Lower leg skin (tissue), 4 donors: Measurements from ENCODE around the gene TOX2. TPM values are rescaled to one million over a fixed set of nuclear protein-coding genes. Genes with fewer than 3 reads are reported as not detected.

ENCODE experiments used
- DNase-seq, 2 donors: peaks; one replicate each; pipeline ENCODE4 v3.0.0-alpha.2; 2019; ENCODE audit warnings: low spot score in 2 of 2
- H3K4me3 ChIP-seq: fragments of 200-600 bp; sonication (generic); 2 replicates; pipeline ENCODE4 v1.5.1; 2017; ENCODE audit warnings: mild to moderate bottlenecking, low read depth; ENCODE audit not compliant: poor library complexity, severe bottlenecking
- CTCF ChIP-seq, 3 donors: fragments of 450-650 bp; IDR thresholded peaks; one replicate each; pipeline ENCODE4 v1.5.1; 2016; ENCODE audit warnings: antibody characterized with exemption in 3 of 3, mild to moderate bottlenecking in 3 of 3, moderate library complexity in 2 of 3
- POLR2A ChIP-seq, 2 donors: fragments of 450-650 bp; IDR thresholded peaks; one replicate each; pipeline ENCODE4 v1.6.1; 2016 to 2017; ENCODE audit warnings: antibody characterized with exemption in 2 of 2, mild to moderate bottlenecking in 1 of 2, moderate library complexity in 1 of 2
- WGBS, 2 donors: methylation state at CpG; one replicate each; pipeline ENCODE4 v1.1.5; 2018; 5-methylcytosine and 5-hydroxymethylcytosine counted together
- intact Hi-C: fragments of 100-400 bp; cut with DNase I; formaldehyde crosslinking; loops from one replicate; pipeline ENCODE4 v1.15.0; 2023; ENCODE audit warnings: low total_unique reads
- total RNA-seq, 4 donors: library from RNA; depleted of rRNA; stranded (reverse); fragments of >200 nt; gene quantifications; one replicate each; pipeline ENCODE4 v1.1.0, GENCODE V29; 2016

TOX2 gene
- total RNA-seq, 4 donors from 2014 or later, result 1.8 to 5.2 (median 1.9) TPM

GRCh38 chr20:43910564-43910963 lies 4.1 kb upstream of the TOX2 start:
- intact Hi-C loops, result no loop called here
- TF ChIP-seq CTCF (IDR thresholded peaks at IDR 0.05), result no peak
- no peak for TF ChIP-seq POLR2A (IDR thresholded peaks at IDR 0.05)
- no peak for DNase-seq
- H3K4me3 ChIP-seq, result no peak overlapping the region
- 88 to 89% methylated on average over 4 of the region's 4 CpGs for WGBS, 2 donors

GRCh38 chr20:43911066-43911465 lies 3.6 kb upstream of the TOX2 start:
- TF ChIP-seq CTCF (IDR thresholded peaks at IDR 0.05) (no peak), POLR2A (IDR thresholded peaks at IDR 0.05) (no peak)
- intact Hi-C loops, result no loop called here
- DNase-seq, result peak in 1 of 2 donors; percentile 56

GRCh38 chr20:43913291-43914025 lies 1.2 kb upstream of the TOX2 start:
- peak in 1 of 2 donors; percentile 32 for DNase-seq
- no peak overlapping the region for H3K4me3 ChIP-seq
- 87 to 91% methylated on average over 3 of the region's 3 CpGs for WGBS, 2 donors
- intact Hi-C loops, result no loop called here
- no peak for TF ChIP-seq POLR2A (IDR thresholded peaks at IDR 0.05)
- no peak for TF ChIP-seq CTCF (IDR thresholded peaks at IDR 0.05)

More at GRCh38 chr20:43911066-43911465, 3.6 kb upstream of the TOX2 start:
- H3K4me3 ChIP-seq, result no peak overlapping the region
- 39 to 41% methylated on average over 2 of the region's 2 CpGs for WGBS, 2 donors

- no peak for DNase-seq
- 3 to 4% methylated on average over 42 to 48 of the region's 66 CpGs for WGBS, 2 donors
- intact Hi-C loops, result no loop called here
- peak overlapping the region; percentile 5 for H3K4me3 ChIP-seq
- TF ChIP-seq CTCF (IDR thresholded peaks at IDR 0.05), result no peak
- no peak for TF ChIP-seq POLR2A (IDR thresholded peaks at IDR 0.05)
Observed at GRCh38 chr20:43915211-43916072, 790 bp downstream of the TOX2 start.

- DNase-seq, result no peak
- no peak for TF ChIP-seq CTCF (IDR thresholded peaks at IDR 0.05)
- no peak for TF ChIP-seq POLR2A (IDR thresholded peaks at IDR 0.05)
- intact Hi-C loops, result no loop called here
- H3K4me3 ChIP-seq, result no peak overlapping the region
- WGBS, 2 donors, result 14 to 16% methylated on average over 16 to 19 of the region's 50 CpGs
Observed at GRCh38 chr20:43916073-43916880, 1.6 kb downstream of the TOX2 start.
